Mammary epithelial cell (primary cell): Measurements from ENCODE around the gene BIRC3.

Experiments
- CTCF ChIP-seq, 2 donors: IDR thresholded peaks in 1 of 2; conservative IDR thresholded peaks in 1 of 2; 2 replicates each; pipeline ENCODE4 v1.5.1; 2011 to 2012; ENCODE audit warnings: inconsistent platforms in 2 of 2, low read length in 2 of 2, mild to moderate bottlenecking in 2 of 2, control low read depth in 1 of 2, low read depth in 1 of 2; ENCODE audit not compliant: insufficient read depth in 1 of 2; ENCODE audit errors: extremely low read depth in 1 of 2
- EZH2 ChIP-seq: IDR thresholded peaks from 2 replicates; pipeline ENCODE4 v1.6.1; 2012; ENCODE audit warnings: low read length, inconsistent platforms, borderline replicate concordance

GRCh38 chr11:102360681-102361080, 43.4 kb downstream of the BIRC3 start:
- TF ChIP-seq CTCF (conservative IDR thresholded peaks at IDR 0.05 in 1 of 2, IDR thresholded peaks at IDR 0.05 in 1 of 2; ENCODE audit: extremely low read depth in 1 of 2, insufficient read depth in 1 of 2, low read depth in 1 of 2, low read length in 2 of 2) (no peak), EZH2 (no peak)
